Stimulated activated CD8-positive, alpha-beta memory T cell treated with anti-CD3 and anti-CD28 coated beads, Interleukin-4, amount 100 ng/mL, for 4 hours (primary cell): ENCODE measurements around the gene AMPD3.
A peak's percentile ranks its signal among the peaks of the same experiment; 100 is the strongest.

Experiments
- DNase-seq, 2 donors: peaks; one replicate each; pipeline ENCODE4 v3.0.0-alpha.2; 2020; ENCODE audit warnings: low read depth in 2 of 2, low spot score in 1 of 2

AMPD3 gene

GRCh38 chr11:10537600-10537999 is 82.5 kb downstream of the AMPD3 start:
- no peak for DNase-seq

GRCh38 chr11:10538924-10539323 is 83.9 kb downstream of the AMPD3 start:
- no peak for DNase-seq

GRCh38 chr11:10539339-10539738 is 84.3 kb downstream of the AMPD3 start:
- no peak for DNase-seq

GRCh38 chr11:10540546-10540914 is 85.5 kb downstream of the AMPD3 start:
- DNase-seq: no peak

- DNase-seq: peak; percentile 85 to 93
These were observed 86.0 kb downstream of the AMPD3 start, which contains the start of gene RNF141 for GRCh38 chr11:10540915-10541560. Gene RNF141 (minus strand): TSS chr11:10541187. CDS start chr11:10534158, 7,029 bp downstream.

- DNase-seq: no peak
These were observed 86.5 kb downstream of the AMPD3 start for GRCh38 chr11:10541561-10541930.

GRCh38 chr11:10542776-10543175 is 87.7 kb downstream of the AMPD3 start:
- DNase-seq: no peak

- no peak for DNase-seq
These were observed 88.7 kb downstream of the AMPD3 start for GRCh38 chr11:10543782-10544181.

GRCh38 chr11:10544491-10545465 is 89.7 kb downstream of the AMPD3 start:
- DNase-seq: no peak

GRCh38 chr11:10550503-10551289 is 95.6 kb downstream of the AMPD3 start:
- no peak for DNase-seq

- no peak for DNase-seq
These were observed 96.2 kb downstream of the AMPD3 start for GRCh38 chr11:10551290-10551592.

- DNase-seq: no peak
These were observed 96.8 kb downstream of the AMPD3 start for GRCh38 chr11:10551845-10552352.

- DNase-seq: no peak
These were observed 101.5 kb downstream of the AMPD3 start for GRCh38 chr11:10556590-10556989.
